ENCODE results near the gene CLTB.
"Not testable (repeated sequence)": the region's sequence is repeated elsewhere in the genome, so short reads cannot be mapped to it uniquely, and the experiment has no call there.

Gene CLTB, protein sequence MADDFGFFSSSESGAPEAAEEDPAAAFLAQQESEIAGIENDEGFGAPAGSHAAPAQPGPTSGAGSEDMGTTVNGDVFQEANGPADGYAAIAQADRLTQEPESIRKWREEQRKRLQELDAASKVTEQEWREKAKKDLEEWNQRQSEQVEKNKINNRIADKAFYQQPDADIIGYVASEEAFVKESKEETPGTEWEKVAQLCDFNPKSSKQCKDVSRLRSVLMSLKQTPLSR

DNA sequence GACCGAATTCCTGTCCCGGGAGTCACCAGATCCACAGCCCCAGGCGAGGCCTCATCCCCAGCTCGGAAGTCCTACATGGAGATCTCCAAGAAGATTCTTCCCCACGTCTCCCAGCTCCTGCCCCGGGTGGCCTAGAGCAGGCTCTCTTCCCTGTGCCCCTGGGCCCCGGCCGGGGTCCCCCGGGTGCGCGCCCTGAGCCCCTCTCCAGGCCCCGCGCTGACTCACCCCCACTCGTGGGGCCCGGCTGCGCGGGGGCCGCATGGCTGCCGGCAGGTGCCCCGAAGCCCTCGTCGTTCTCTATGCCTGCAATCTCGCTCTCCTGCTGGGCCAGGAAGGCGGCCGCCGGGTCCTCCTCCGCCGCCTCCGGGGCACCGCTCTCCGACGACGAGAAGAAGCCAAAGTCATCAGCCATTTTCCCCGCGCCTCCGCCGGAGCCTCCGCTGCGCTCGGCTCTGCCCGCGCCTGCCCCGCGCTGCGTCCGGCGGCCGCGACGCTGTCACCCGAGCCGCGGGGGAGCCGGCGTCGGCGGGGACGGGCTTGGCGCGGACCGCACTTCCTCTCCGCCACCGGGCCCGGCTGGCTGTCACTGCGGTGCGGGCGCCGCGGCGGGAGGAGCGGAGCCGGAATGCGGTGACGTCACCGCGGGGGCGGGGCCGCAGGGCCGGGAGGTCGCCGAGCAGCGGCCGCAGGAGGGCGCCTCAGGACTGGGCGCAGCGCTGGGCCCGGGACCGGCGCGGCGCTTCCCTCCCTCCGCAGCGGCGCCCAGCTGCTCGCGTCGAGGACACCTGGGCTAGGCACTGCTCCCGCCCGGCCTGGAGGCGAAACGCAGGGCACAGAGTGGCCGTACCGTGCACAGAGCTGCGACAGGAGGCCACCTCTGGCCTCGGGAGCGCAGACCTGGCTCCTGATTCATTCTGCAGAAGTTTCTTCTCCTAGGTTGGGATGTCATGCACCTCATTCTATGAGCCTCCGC lies at the start of gene CLTB:
TSS of gene CLTB (minus strand) at position 588 of the 973 bp plus-strand sequence. CDS start at position 412, 176 bp downstream.
- DNase-seq: peak; percentile 91

DNA sequence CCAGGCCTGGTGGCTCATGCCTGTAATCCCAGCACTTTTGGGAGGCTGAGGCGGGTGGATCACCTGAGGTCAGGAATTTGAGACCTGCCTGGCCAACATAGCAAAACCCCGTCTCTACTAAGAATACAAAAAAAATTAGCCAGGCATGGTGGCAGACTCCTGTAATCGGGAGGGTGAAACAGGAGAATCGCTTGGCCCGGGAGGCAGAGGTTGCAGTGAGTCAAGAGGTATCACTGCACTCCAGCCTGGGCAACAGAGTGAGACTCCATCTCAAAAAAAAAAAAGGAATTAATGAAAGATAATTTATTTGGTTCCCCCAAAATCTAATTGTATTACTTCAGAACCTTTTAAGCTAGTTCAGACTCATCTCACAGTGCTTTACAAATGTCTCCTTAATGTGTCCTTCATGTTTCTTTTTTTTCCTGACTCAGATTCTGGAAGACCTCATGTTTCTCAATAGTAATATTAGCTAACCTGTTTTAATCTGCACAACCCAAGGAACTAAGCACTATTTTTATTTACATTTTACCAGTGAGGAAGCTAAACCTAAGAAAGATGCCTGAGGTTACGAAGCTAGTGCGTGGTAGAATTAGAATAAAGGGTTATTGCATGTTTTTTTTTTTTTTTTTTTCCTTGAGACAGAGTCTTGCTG lies 46.9 kb upstream of the CLTB start:
- DNase-seq: no peak

DNA sequence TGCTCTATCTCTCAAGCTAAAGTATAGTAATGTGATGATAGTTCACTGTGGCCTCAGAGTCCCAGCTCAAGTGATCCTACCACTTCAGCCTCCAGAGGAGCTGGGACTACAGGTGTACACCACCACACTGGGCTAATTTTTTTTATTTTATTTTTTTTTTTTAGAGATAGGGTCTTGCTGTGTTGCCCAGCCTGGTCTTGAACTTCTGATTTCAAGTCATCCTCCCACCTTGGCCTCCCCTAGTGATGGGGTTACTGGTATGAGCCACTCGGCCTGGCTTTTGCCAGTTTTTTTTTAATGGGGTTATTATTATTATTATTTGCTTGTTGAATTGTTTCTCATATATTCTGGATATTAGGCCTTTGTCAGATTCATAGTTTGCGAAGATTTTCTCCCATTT lies 45.0 kb upstream of the CLTB start:
- no peak for DNase-seq

DNA sequence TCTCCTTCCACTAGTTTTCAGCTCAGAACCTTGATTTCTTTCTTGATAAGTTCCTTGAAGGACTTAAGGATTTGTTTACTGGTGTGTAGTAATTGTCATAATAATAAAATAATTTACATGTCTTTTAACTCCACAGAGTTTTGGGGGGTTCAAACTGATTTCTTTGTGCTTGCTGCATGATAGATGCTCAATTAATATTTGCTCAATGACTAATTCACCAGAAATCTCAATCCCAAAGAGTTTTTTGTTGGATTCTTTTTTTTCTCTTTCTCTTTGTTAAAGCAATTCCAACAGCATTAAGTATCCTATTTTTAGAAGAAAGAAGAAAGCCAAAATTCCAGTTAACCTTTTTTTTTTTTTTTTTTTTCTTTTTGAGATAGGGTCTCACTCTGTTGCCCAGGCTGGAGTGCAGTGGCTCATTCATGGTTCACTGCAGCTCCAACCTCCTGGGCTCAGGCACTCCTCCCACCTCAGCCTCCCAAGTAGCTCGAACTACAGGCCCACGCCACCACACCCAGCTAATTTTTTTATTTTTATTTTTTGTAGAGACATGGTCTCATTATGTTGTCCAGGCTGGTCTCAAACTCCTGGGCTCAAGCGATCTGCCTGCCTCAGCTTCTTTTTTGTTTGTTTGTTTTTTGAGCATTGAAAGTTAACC lies 42.7 kb upstream of the CLTB start:
- no peak for DNase-seq

DNA sequence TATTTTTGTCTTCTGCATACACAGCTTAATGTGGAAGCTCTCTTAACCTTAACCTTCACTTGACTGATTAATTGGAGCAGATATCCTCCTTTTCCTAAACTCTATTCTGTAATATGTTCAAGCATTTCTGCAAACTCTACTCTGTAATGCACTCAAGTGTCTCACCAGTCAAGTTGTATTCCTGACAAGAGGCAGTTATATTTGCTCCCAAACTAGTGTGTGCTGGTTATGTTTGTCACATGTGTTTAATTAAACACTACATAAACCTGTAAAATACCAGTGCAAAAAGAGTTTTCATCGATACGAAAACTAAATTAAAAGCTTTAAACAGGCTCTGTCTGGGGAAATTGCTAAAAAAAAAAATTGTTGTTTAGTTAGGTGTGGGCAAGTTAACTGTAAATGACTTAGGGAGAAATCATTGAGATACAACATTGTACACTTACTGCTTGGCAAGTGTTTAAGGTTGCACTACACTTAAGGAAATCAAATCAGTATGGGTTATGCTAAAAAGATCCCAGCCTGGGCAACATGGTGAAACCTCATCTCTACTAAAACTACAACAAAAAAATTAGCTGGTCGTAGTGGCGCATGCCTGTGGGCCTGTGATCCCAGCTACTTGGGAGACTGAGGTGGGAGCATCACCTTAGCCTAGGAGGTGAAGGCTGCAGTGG lies 38.5 kb upstream of the CLTB start:
- DNase-seq: no peak

DNA sequence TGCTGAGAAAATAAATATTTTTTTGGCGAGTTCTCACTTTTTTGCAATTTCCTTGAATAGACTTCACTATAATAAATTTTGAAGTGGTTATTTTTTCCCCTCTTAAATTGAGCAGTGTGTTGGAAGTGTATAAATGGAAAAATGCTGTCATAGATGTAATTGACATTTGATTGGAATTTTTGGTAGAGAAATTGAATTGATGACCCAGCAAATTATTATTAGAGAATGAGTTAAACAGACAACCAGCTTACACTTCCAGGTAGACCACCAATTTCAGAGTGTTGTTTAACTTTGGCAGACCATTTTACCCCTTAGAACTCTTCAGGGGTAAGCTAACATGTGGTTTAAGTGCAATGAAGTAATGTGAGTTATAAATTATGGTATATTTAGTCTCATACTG lies 33.7 kb upstream of the CLTB start:
- no peak for DNase-seq

DNA sequence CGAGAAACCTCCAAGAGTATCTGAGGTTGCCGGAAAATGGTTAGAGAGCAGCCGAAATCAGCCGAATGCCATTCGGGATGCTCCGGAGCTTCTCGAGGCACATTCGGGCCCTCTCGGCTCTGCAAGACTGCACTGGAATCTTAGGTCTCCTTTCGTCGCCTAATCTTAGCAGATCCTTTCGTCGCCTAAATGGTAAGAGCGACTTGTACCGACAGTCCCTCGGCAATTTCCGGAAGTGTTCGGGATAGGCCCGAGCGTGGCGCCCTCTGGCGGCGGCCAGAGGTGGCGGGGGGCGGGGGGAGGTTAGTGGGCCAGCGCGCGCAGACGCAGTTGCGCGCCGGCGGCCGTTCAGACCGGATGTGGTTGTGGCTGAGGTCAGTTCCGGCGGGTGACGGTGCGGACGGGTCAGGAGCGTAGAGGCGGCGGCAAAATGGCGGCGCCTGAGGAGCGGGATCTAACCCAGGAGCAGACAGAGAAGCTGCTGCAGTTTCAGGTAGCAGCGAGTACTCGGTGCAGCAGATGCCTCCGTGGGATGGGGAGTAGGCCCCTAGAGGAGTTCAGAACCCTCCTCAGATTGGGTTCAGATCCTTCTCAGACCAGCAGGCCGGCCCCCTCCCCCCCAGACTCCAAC lies 31.8 kb upstream of the CLTB start, which contains the start of gene FAF2:
TSS of gene FAF2 (plus strand) at position 408 of the 631 bp plus-strand sequence. CDS start at position 431, 23 bp downstream.
- DNase-seq: peak; percentile 94

DNA sequence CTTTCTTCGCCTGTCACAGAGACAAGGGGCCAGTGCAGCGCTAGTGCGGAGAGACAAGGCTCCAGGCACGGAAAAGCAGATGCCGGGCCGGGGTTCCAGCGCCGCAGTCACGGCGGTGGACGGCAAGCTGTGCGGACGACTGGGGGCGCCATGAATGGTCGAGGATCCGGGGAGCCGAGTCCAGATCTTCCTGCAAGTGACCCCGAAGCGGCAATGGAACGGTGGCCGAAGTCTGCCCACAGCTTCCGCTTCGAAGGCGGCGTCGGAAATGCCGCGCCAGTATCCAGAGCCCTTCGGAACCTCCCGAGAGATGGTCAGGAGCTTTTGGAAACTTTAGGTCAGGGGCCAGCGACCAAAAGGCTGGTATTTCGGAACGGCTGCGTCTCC lies 31.2 kb upstream of the CLTB start:
- DNase-seq: peak; percentile 32

DNA sequence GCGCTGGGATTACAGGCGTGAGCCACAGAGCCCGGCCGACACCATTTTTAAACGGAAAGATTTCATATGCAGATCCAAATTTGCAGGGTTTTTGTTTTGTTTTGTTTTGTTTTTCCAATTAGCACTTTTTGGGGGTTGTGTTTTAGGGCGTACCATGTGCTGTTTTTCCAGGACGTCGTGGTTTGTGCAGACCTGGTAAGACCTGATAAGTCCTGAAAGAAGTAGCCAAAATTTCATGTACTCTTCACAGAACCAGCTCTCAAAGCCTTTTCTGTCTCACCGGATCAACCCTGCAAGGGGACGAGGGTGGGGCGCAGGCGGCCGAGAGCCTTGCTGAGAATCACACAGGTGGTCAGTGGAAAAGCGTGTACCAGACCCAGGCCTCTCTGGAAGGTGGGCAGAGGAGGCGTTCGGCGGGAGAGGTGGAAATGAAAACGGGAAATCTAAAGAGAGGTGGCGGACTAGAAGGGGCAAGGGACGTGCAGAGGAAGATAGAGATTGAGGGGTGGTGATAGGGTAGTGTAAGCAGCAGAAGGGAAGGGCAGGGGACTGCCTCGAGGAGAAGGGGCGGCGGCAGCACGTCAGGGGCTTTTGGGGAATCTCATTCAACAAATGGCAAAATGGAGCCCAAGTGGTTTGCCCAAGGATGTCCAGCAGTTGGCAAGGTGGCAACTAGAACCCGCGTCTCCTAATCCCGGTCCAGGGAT lies 30.7 kb upstream of the CLTB start:
- DNase-seq: no peak

DNA sequence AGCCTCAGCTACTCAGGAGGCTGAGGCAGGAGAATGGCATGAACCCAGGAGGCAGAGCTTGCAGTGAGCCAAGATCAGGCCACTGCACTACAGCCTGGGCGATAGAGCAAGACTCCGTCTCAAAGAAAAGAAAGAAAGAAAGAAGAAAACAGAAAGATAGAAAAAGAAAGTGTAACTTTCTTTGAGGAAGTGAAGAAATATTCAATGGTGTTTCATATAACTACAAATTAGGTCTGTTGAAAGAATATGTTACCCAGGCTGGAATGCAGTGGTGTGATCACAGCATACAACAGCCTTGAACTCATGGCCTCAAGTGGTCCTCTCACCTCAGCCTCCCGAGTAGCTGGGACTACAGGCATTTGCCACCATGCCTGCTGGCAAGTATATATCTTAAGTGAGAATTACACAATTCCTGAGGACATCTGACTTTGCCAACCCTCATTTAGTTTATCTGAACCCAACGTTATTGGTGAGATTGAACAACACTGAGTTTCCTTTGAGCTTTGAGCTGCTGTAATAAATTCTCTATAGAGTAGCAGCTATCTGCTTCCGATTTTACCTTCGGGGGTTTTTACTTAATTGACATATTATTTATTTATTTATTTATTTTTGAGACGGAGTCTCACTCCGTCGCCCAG lies 29.8 kb upstream of the CLTB start:
- no peak for DNase-seq

DNA sequence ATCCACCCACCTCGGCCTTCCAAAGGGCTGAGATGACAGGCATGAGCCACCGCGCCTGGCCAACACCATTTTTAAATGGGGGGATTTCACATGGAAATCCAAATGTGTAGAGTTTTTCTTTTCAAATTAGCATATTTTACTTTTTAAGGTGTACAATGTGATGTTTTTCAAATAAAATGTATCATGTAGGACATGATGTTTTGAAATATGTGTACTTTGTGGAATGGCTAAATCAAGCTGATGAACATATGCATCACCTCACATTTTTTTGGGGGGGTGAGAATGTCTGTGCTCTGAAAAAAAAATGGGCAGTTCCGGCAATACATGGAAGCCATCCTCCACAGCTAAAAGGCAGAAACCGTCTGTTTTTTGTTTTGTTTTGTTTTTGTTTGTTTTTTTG lies 28.4 kb upstream of the CLTB start:
- DNase-seq: no peak

DNA sequence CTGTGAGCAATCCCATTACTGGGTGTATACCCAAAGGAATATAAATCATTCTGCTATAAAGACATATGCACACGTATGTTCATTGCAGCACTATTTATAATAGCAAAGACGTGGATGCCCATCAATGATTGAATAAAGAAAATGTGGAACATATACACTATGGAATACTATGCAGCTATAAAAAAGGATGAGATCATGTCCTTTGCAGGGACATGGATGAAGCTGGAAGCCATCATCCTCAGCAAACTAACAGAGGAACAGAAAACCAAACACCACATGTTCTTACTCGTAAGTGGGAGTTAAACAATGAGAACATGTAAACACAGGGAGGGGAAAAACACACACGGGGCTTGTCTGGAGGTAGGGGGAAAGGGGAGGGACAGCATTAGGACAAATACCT lies 26.6 kb upstream of the CLTB start:
- not testable (repeated sequence) for DNase-seq

DNA sequence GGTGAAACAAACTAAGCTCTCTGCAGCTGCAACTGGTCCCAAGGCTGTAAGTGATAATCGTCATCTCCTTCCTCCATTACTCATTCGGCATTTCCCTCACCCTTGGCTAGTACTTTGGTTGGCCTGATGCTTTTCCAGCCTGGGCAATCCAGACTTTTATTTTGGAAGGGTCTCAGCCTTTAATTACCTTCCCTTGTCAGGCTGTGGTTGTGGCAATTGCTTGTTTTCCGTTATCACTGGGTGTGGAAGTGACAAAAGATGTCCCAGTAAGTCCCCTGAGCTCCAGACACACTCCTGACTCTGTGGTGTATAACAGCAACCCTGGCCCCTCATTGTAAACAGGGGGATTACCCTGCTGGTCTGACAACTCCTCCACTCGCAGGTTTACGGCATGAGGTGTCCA lies 25.6 kb upstream of the CLTB start:
- DNase-seq: no peak

DNA sequence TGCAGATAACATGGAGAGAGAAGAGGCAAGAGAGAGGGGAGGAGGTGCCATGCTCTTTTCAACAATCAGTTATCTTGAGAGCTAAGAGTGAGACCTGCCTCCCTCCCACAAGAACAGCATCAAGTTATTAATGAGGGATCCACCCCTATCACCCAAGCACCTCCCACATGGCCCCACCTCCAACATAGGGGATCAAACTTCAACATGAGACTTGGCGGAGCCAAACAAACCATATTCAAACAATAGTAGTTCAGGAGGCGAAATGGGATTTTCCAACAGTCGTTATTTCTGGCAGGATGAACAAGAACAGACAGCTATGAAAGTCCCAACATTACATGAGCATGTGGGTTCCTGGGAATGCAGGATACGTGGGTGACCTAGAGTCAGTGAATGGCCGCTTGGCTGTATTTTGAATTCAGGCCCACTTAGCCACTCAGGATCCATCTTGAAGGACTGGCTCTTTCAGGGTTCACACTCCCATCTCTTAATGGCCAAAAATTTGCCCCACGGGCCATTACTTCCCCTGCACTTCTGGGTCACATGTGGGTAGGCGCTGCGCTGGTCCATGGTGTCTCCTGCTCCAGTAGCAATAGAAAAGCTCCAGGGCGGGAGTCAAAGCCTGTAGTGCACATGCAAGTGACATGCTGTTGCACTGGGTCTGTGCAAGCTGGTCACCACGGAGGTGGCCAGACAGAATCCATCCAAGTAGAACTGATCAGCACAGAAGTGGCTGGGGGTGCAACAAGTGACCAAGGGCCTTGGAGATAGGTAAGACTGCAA lies 24.8 kb upstream of the CLTB start:
- no peak for DNase-seq

DNA sequence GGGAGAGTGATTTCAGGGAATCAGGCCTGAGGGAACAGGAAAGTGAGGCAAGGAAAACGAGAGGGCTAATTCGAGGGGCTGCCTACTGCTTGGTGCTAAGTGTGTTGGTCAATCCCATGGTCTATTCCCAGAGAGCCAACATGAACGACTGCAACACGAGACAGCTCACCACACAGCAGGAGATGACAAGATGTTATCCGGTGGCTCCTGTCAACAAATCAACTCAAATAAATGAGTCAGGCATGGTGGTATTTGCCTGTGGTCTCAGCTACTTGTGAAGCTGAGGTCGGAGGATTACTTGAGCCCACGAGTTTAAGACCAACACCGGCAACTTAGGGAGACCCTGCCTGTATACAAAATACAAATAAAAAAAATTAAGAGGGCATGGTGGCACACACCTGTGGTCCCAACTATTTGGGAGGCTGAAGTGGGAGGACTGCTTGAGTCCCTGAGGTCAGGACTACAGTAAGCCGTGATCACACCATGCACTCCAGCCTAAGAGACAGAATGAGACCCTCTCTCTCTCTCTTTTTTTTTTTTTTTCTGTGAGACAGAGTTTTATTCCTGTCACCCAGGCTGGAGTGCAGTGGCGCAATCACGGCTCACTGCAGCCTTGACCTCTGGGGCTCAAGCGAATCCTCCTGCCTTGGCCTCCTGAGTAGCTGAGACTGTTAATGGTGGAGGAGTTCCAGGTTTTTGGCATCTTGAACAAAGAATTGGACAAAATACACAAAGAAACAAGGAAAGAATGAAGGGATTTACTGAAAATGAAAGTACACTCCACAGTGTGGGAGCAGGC lies 22.8 kb upstream of the CLTB start:
- no peak for DNase-seq

DNA sequence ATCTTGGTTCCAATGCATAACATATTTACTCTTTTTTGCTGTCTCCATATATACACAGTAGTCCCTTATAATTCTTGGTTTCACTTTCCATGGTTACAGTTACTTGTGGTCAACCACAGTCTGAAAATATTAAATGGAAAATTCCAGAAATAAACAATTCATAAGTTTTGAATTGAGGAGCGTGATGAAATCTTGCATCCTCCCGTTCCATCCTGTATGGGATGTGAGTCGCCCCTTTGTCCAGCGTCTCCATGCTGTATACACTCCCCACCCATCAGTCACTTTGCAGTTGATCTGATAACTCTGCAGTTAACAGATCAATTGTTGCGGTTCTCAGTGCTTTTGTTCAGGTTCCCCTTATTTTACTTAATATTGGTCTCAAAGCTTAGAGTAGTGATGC lies 20.3 kb upstream of the CLTB start:
- no peak for DNase-seq

DNA sequence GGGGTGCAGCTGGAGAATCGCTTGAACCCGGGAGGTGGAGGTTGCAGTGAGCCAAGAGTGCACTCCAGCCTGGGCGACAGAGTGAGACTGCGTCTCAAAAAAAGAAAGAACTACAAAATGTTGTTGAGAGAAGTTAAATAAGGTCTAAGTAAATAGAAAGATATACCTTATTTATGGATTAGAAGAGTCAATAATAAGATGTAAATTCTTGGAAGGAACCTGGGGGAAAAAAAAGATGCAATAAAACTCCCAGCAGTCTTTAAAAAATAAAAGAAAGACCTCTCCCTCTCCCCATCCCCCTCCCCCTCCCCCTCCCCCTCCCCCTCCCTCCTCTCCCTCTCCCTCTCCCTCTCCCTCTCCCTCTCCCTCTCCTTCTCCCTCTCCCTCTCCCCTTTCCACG lies 16.4 kb upstream of the CLTB start:
- no peak for DNase-seq

DNA sequence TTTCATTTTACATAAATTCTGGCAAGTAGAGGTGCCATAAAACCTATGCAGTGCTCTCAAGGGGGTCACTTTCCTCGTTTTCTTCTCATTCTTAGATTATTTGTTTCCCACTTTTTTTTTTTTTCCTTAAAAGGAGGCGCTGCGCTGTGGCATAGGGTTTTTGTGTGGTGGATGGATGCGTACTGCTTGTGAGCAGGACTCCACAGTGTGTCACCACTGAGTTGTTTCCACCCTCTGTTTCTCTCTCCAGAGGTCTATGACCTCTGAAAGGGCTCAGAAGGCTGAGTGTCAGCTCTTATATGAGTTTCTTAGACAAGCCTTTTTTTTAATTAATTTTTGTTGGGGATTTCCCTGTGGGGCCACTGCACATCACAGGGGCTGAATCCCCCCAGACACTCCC lies 13.6 kb upstream of the CLTB start:
- no peak for DNase-seq

DNA sequence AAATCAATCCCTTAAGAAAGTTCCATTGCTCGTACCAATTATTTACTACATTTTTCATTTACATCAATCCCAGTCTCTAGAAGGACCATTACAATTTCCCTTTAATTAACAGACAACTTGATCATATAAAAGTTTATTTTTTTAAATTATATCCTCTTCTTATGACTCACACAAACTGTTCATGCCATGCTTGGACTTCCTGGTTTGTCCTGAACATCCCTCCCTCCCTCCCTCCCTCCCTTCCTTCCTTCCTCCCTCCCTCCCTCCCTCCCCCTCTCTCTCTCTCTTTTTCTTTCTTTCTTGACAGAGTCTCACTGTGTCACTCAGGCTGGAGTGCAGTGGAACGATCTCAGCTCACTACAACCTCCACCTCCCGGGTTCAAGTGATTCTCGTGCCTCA lies 11.6 kb upstream of the CLTB start:
- DNase-seq: no peak

All from activated naive CD4-positive, alpha-beta T cell treated with anti-CD3 and anti-CD28 coated beads, Interleukin-2, amount 50 U/mL, for 16 hours (primary cell).